ENCODE data around the gene HS6ST2.

HS6ST2 gene

DNA sequence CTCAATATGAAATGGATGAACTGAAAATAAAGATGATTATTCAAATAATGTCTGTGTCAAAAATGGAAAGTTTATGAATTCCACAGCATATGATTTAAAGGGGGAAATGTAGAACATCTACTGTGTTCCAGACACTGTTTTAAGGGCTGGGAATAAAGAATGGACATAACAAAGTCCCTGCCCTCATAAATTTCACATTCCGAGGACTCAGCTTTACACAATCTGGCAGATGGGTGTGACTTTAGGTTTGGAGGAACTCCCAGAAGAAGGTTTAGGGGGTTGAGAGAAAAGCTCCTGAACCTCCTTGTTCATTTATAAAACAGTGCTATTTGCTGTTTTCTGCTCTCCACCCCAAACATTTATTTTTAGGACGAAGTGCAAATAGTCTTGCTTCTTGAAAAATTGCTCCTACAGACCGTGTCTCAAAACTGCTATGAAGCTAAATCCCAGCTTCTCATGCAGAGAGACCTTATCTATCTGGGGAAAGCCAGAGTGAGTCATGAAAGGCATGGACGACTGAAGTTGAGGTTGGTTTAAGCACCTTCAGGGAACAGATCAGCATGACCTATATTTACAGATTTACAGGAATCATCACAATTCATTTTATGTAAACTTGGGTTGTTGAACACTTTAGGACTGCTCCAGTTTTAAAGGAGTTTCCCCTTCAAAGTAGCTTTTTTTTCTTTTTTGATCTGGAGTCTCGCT is 184.3 kb downstream of the HS6ST2 start:
- H3K27ac ChIP-seq (ENCODE audit: low read length): no peak overlapping the region
- no peaks in the 10 kb centered on the region for H3F3A ChIP-seq (ENCODE audit: insufficient read depth, low read length)
- H3K4me3 ChIP-seq (ENCODE audit: low read length): no peak overlapping the region
- H3K27me3 ChIP-seq (replicated peaks; ENCODE audit: insufficient read depth, low read length): no peaks in the 10 kb centered on the region
- no peaks in the 10 kb centered on the region for H3K9me3 ChIP-seq (replicated peaks; ENCODE audit: insufficient read depth, low read length)
- no peaks in the 10 kb centered on the region for H3K36me3 ChIP-seq (replicated peaks; ENCODE audit: insufficient read depth, low read length)
- H3K4me1 ChIP-seq (ENCODE audit: low read length): no peaks in the 10 kb centered on the region
- H3K79me2 ChIP-seq (ENCODE audit: low read length): no peaks in the 10 kb centered on the region
- no peak overlapping the region for H2AFZ ChIP-seq (ENCODE audit: low read length)
- no peak overlapping the region for H3K9ac ChIP-seq (ENCODE audit: low read length)
- no peaks in the 10 kb centered on the region for H4K20me1 ChIP-seq (ENCODE audit: insufficient read depth, low read length)
- TF ChIP-seq EZH2 (optimal IDR thresholded peaks at IDR 0.05; ENCODE audit: low read depth, low read length): no peak
- TF ChIP-seq, protein P1, sequence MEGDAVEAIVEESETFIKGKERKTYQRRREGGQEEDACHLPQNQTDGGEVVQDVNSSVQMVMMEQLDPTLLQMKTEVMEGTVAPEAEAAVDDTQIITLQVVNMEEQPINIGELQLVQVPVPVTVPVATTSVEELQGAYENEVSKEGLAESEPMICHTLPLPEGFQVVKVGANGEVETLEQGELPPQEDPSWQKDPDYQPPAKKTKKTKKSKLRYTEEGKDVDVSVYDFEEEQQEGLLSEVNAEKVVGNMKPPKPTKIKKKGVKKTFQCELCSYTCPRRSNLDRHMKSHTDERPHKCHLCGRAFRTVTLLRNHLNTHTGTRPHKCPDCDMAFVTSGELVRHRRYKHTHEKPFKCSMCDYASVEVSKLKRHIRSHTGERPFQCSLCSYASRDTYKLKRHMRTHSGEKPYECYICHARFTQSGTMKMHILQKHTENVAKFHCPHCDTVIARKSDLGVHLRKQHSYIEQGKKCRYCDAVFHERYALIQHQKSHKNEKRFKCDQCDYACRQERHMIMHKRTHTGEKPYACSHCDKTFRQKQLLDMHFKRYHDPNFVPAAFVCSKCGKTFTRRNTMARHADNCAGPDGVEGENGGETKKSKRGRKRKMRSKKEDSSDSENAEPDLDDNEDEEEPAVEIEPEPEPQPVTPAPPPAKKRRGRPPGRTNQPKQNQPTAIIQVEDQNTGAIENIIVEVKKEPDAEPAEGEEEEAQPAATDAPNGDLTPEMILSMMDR (IDR thresholded peaks at IDR 0.05; ENCODE audit: low read length): no peak
- TF ChIP-seq EZH2phosphoT487 (IDR thresholded peaks at IDR 0.05; ENCODE audit: low read length): no peak
- H3K9me2 ChIP-seq (replicated peaks; ENCODE audit: insufficient read depth, low read length): no peaks in the 10 kb centered on the region
- no peak for DNase-seq
- no peak overlapping the region for H3K4me2 ChIP-seq (ENCODE audit: low read depth, low read length)

DNA sequence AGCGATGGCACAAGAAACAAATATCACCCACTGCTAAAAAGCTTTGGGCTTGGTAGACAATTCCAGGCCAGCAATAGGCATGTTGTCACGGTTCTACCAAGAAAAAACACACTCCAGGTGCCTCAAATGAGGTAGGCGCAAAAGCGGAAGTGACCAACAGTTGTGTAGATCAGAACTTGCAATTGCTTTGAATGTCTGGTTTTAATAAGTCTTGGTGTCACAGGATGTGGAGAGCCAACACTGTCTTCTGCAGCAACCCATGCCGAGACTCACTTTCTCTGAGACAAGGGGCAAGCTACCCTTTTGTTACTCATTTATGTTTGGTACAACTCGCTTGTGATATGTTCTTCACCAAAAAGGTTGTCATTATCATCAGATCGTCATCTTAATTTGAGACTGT is 188.8 kb downstream of the HS6ST2 start:
- no peaks in the 10 kb centered on the region for H3K27me3 ChIP-seq (replicated peaks; ENCODE audit: insufficient read depth, low read length)
- H3K9me3 ChIP-seq (replicated peaks; ENCODE audit: insufficient read depth, low read length): no peaks in the 10 kb centered on the region
- TF ChIP-seq, protein P1 (IDR thresholded peaks at IDR 0.05; ENCODE audit: low read length): no peak
- no peak for TF ChIP-seq EZH2phosphoT487 (IDR thresholded peaks at IDR 0.05; ENCODE audit: low read length)
- no peak for TF ChIP-seq EZH2 (optimal IDR thresholded peaks at IDR 0.05; ENCODE audit: low read depth, low read length)
- no peak overlapping the region for H3K9ac ChIP-seq (ENCODE audit: low read length)
- no peaks in the 10 kb centered on the region for H4K20me1 ChIP-seq (ENCODE audit: insufficient read depth, low read length)
- H2AFZ ChIP-seq (ENCODE audit: low read length): no peak overlapping the region
- H3F3A ChIP-seq (ENCODE audit: insufficient read depth, low read length): no peaks in the 10 kb centered on the region
- DNase-seq: no peak
- no peak overlapping the region for H3K4me2 ChIP-seq (ENCODE audit: low read depth, low read length)
- H3K79me2 ChIP-seq (ENCODE audit: low read length): no peaks in the 10 kb centered on the region
- no peaks in the 10 kb centered on the region for H3K36me3 ChIP-seq (replicated peaks; ENCODE audit: insufficient read depth, low read length)
- no peak overlapping the region for H3K4me3 ChIP-seq (ENCODE audit: low read length)
- no peak overlapping the region for H3K27ac ChIP-seq (ENCODE audit: low read length)
- H3K9me2 ChIP-seq (replicated peaks; ENCODE audit: insufficient read depth, low read length): no peaks in the 10 kb centered on the region
- no peaks in the 10 kb centered on the region for H3K4me1 ChIP-seq (ENCODE audit: low read length)

DNA sequence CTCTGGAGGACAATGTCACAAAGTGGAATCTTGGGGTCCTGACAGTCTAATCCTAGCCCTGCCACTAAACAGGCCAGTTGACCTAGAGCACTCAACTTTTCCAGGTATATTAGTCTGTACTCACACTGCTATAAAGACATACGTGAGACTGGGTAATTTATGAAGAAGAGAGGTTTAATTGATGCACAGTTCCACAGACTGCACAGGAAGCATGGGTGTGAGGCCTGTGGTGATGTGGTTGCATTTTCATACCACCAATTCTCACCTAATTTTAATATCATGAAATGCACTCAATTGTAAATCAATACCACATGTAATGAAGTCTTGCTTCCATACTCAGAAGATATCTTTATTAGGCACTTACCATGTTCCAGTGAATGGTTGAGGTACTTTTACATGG is 192.0 kb downstream of the HS6ST2 start:
- H3K79me2 ChIP-seq (ENCODE audit: low read length): no peaks in the 10 kb centered on the region
- no peak overlapping the region for H3K4me2 ChIP-seq (ENCODE audit: low read depth, low read length)
- no peak for DNase-seq
- H3K4me1 ChIP-seq (ENCODE audit: low read length): no peaks in the 10 kb centered on the region
- no peak overlapping the region for H3K9ac ChIP-seq (ENCODE audit: low read length)
- H3K9me2 ChIP-seq (replicated peaks; ENCODE audit: insufficient read depth, low read length): no peaks in the 10 kb centered on the region
- H4K20me1 ChIP-seq (ENCODE audit: insufficient read depth, low read length): no peaks in the 10 kb centered on the region
- no peaks in the 10 kb centered on the region for H3F3A ChIP-seq (ENCODE audit: insufficient read depth, low read length)
- no peak overlapping the region for H3K4me3 ChIP-seq (ENCODE audit: low read length)
- H3K27me3 ChIP-seq (replicated peaks; ENCODE audit: insufficient read depth, low read length): no peaks in the 10 kb centered on the region
- TF ChIP-seq, protein P1 (IDR thresholded peaks at IDR 0.05; ENCODE audit: low read length): no peak
- no peak for TF ChIP-seq EZH2 (optimal IDR thresholded peaks at IDR 0.05; ENCODE audit: low read depth, low read length)
- no peak for TF ChIP-seq EZH2phosphoT487 (IDR thresholded peaks at IDR 0.05; ENCODE audit: low read length)
- no peaks in the 10 kb centered on the region for H3K36me3 ChIP-seq (replicated peaks; ENCODE audit: insufficient read depth, low read length)
- H3K27ac ChIP-seq (ENCODE audit: low read length): no peak overlapping the region
- H3K9me3 ChIP-seq (replicated peaks; ENCODE audit: insufficient read depth, low read length): no peaks in the 10 kb centered on the region
- no peak overlapping the region for H2AFZ ChIP-seq (ENCODE audit: low read length)

Measured in MM.1S (cell line).